Measurements from ENCODE around the gene ARHGEF28.

- TF ChIP-seq POLR2A (IDR thresholded peaks at IDR 0.05) (no peak), CTCF (IDR thresholded peaks at IDR 0.05) (no peak)
Observed at GRCh38 chr5:73962801-73963425, 336.9 kb downstream of the ARHGEF28 start.
